Esophagus muscularis mucosa (tissue), 4 donors: Measurements from ENCODE around the gene CERKL.

ENCODE experiments used
- CTCF ChIP-seq, 3 experiments: fragments of 200-600 bp in 2 of 3; fragments of 450-650 bp in 1 of 3; sonication (generic) in 2 of 3; IDR thresholded peaks; one replicate each; pipeline ENCODE4 v1.5.1; 2017 to 2019; ENCODE audit warnings: antibody characterized with exemption in 3 of 3, mild to moderate bottlenecking in 2 of 3, moderate library complexity in 1 of 3
- EP300 ChIP-seq: sonication (generic); formaldehyde crosslinking; IDR thresholded peaks from one replicate; pipeline ENCODE4 v1.6.1; 2017; ENCODE audit warnings: antibody characterized with exemption
- POLR2A ChIP-seq: fragments of 450-650 bp; IDR thresholded peaks from one replicate; pipeline ENCODE4 v1.6.1; 2017; ENCODE audit warnings: antibody characterized with exemption, moderate library complexity, mild to moderate bottlenecking, low read depth
- POLR2AphosphoS5 ChIP-seq, 2 donors: sonication (generic); formaldehyde crosslinking; IDR thresholded peaks; one replicate each; pipeline ENCODE4 v1.6.1; 2017; ENCODE audit warnings: antibody characterized with exemption in 2 of 2

- TF ChIP-seq CTCF (IDR thresholded peaks at IDR 0.05), result no peak
- no peak for TF ChIP-seq POLR2AphosphoS5 (IDR thresholded peaks at IDR 0.05)
- no peak for TF ChIP-seq POLR2A
- no peak for TF ChIP-seq EP300
Measured at GRCh38 chr2:181683518-181684453, 26.9 kb upstream of the CERKL start.
